Neural cell (in vitro differentiated cells): ENCODE measurements around the gene UQCR11.

Experiments
- EP300 ChIP-seq: fragments of 450-650 bp; conservative IDR thresholded peaks from 2 replicates; pipeline ENCODE4 v1.6.1; 2014; ENCODE audit warnings: antibody characterized with exemption, mild to moderate bottlenecking, moderate library complexity; ENCODE audit not compliant: poor library complexity, severe bottlenecking
- EZH2 ChIP-seq: fragments of 200-600, 300-800 bp; shearing (Covaris generic), sonication (generic); IDR thresholded peaks from 2 replicates; pipeline ENCODE4 v1.6.1; 2014; ENCODE audit warnings: antibody characterized with exemption, low read length, borderline replicate concordance, mild to moderate bottlenecking; ENCODE audit not compliant: insufficient read depth, poor library complexity, severe bottlenecking
- POLR2AphosphoS5 ChIP-seq: IDR thresholded peaks from 2 replicates; pipeline ENCODE4 v1.6.1; 2012
- RAD21 ChIP-seq: fragments of 450-650 bp; conservative IDR thresholded peaks from 2 replicates; pipeline ENCODE4 v1.6.1; 2014; ENCODE audit warnings: antibody characterized with exemption, mild to moderate bottlenecking, moderate library complexity
- TAF1 ChIP-seq: IDR thresholded peaks from 2 replicates; pipeline ENCODE4 v1.6.1; 2012; ENCODE audit warnings: low read depth
- TF ChIP-seq, protein P1 (sequence below): fragments of 450-650 bp; IDR thresholded peaks from 2 replicates; pipeline ENCODE4 v1.5.1; 2014; ENCODE audit warnings: antibody characterized with exemption, mild to moderate bottlenecking, moderate library complexity; ENCODE audit not compliant: poor library complexity, severe bottlenecking
- TF ChIP-seq, protein P2 (sequence below): IDR thresholded peaks from 2 replicates; pipeline ENCODE4 v1.6.1; 2012; ENCODE audit warnings: borderline replicate concordance

DNA sequence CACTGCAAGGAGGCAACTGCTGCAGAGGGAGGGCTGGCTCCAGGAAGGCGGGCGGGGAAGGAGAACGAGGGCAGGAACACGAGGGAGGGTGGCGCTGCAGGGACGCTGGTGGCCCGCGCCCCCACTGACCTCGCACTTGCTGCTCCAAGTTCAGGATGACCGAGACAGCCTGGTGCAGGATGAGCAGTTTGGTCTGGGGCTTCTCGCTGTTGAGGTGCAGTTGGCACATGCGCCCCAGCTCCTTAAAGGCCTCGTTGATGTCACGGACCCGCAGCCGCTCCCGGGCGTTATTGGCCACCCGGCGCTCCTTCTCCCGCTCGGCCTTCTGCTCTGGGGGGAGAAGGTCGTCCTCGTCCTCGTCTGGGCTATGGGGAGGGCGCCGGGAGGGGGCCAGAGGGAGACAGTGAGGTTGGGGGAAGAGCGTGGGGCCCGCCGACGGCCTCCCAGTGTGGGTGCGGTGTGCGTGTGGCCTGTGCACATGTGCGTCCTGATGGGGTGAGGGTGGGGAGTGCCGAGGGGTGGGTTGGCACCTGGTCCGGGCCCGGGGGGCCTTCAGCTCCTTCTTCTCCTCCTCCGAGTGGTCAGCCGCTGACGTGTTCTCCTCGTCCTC, 10.0 kb upstream of the UQCR11 start:
- TF ChIP-seq EP300 (no peak), EZH2 (no peak), RAD21 (no peak), POLR2AphosphoS5 (no peak), TAF1 (no peak)
- TF ChIP-seq, protein P1, sequence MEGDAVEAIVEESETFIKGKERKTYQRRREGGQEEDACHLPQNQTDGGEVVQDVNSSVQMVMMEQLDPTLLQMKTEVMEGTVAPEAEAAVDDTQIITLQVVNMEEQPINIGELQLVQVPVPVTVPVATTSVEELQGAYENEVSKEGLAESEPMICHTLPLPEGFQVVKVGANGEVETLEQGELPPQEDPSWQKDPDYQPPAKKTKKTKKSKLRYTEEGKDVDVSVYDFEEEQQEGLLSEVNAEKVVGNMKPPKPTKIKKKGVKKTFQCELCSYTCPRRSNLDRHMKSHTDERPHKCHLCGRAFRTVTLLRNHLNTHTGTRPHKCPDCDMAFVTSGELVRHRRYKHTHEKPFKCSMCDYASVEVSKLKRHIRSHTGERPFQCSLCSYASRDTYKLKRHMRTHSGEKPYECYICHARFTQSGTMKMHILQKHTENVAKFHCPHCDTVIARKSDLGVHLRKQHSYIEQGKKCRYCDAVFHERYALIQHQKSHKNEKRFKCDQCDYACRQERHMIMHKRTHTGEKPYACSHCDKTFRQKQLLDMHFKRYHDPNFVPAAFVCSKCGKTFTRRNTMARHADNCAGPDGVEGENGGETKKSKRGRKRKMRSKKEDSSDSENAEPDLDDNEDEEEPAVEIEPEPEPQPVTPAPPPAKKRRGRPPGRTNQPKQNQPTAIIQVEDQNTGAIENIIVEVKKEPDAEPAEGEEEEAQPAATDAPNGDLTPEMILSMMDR = no peak
- TF ChIP-seq, protein P2, sequence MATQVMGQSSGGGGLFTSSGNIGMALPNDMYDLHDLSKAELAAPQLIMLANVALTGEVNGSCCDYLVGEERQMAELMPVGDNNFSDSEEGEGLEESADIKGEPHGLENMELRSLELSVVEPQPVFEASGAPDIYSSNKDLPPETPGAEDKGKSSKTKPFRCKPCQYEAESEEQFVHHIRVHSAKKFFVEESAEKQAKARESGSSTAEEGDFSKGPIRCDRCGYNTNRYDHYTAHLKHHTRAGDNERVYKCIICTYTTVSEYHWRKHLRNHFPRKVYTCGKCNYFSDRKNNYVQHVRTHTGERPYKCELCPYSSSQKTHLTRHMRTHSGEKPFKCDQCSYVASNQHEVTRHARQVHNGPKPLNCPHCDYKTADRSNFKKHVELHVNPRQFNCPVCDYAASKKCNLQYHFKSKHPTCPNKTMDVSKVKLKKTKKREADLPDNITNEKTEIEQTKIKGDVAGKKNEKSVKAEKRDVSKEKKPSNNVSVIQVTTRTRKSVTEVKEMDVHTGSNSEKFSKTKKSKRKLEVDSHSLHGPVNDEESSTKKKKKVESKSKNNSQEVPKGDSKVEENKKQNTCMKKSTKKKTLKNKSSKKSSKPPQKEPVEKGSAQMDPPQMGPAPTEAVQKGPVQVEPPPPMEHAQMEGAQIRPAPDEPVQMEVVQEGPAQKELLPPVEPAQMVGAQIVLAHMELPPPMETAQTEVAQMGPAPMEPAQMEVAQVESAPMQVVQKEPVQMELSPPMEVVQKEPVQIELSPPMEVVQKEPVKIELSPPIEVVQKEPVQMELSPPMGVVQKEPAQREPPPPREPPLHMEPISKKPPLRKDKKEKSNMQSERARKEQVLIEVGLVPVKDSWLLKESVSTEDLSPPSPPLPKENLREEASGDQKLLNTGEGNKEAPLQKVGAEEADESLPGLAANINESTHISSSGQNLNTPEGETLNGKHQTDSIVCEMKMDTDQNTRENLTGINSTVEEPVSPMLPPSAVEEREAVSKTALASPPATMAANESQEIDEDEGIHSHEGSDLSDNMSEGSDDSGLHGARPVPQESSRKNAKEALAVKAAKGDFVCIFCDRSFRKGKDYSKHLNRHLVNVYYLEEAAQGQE = no peak
